GM12878 (cell line): ENCODE measurements around the gene RACGAP1. TPM values are rescaled to one million over a fixed set of nuclear protein-coding genes. Genes with fewer than 3 reads are reported as not detected.

Source experiments
- ATAC-seq: fragments of 200-7000 bp; cut with Tn5 transposase; 3 replicates; pipeline ENCODE4 v1.9.1; 2020; ENCODE audit warnings: mild to moderate bottlenecking, moderate library complexity
- BruUV-seq: library from RNA; stranded (reverse); fragments of 400-500 nt; replicated peaks from 2 replicates; lab custom pipeline; 2021; lab: Mats Ljungman, UMichigan
- CTCF ChIA-PET: fragments of 300-600 bp; sonication (Branson Sonifier 250); formaldehyde crosslinking; extraction: SDS; loops from one replicate; lab custom pipeline; 2021; ENCODE audit warnings: inconsistent platforms; lab: Yijun Ruan, JAX
- POLR2A ChIA-PET: fragments of 350-600 bp; formaldehyde crosslinking; extraction: SDS; loops from one replicate; lab custom pipeline; 2021; ENCODE audit warnings: inconsistent platforms; lab: Charles Lee
- RAD21 ChIA-PET: fragments of 300-600 bp; sonication (Branson Sonifier 250); formaldehyde crosslinking; loops from one replicate; lab custom pipeline; 2023; ENCODE audit warnings: antibody characterized with exemption; ENCODE audit not compliant: unreplicated experiment; lab: Charles Lee
- SMC1A ChIA-PET: fragments of 300-600 bp; sonication (Branson Sonifier 250); formaldehyde crosslinking; loops from one replicate; lab custom pipeline; 2023; ENCODE audit not compliant: unreplicated experiment, uncharacterized antibody; lab: Charles Lee
- DNase-seq: peaks from one replicate; pipeline ENCODE4 v3.0.0-alpha.2; 2011; ENCODE audit warnings: low read depth, low spot score
- FAIRE-seq: peaks from 3 replicates; lab custom pipeline; 2011; peaks lifted over from hg19 to GRCh38; lab: Jason Lieb, UNC
- H2AFZ ChIP-seq: 2 replicates; pipeline ENCODE4 v1.6.0; 2011; ENCODE audit warnings: low read depth, low read length, control low read depth; ENCODE audit not compliant: control insufficient read depth
- H3K27ac ChIP-seq: 2 replicates; pipeline ENCODE4 v1.5.1; 2011; ENCODE audit warnings: control low read depth; ENCODE audit not compliant: control insufficient read depth, insufficient read depth
- H3K27me3 ChIP-seq, 2 experiments: replicated peaks in 1 of 2; 2 replicates each; pipeline versions ENCODE4 v1.6.0 to v1.6.1; 2011; ENCODE audit warnings: low read length in 1 of 2; ENCODE audit not compliant: control insufficient read depth in 2 of 2, insufficient read depth in 2 of 2
- H3K36me3 ChIP-seq, 2 experiments: 2 replicates each; pipeline ENCODE4 v1.5.1; 2011; ENCODE audit warnings: low read length in 1 of 2; ENCODE audit not compliant: control insufficient read depth in 2 of 2, insufficient read depth in 2 of 2
- H3K4me1 ChIP-seq: 2 replicates; pipeline ENCODE4 v1.6.1; 2011; ENCODE audit warnings: mild to moderate bottlenecking, low read length, moderate library complexity, mixed read lengths; ENCODE audit not compliant: control insufficient read depth, insufficient read depth
- H3K4me2 ChIP-seq: 2 replicates; pipeline ENCODE4 v1.6.0; 2011; ENCODE audit warnings: control low read depth; ENCODE audit not compliant: control insufficient read depth, insufficient read depth
- H3K4me3 ChIP-seq: fragments of 200-600 bp; sonication (generic); 2 replicates; pipeline ENCODE4 v1.5.1; 2016
- H3K79me2 ChIP-seq: 2 replicates; pipeline ENCODE4 v1.6.0; 2011; ENCODE audit warnings: low read length; ENCODE audit not compliant: control insufficient read depth, insufficient read depth
- H3K9ac ChIP-seq: 2 replicates; pipeline ENCODE4 v1.8.0; 2011; ENCODE audit warnings: low read length, control low read depth, mixed read lengths; ENCODE audit not compliant: control insufficient read depth, insufficient read depth
- H3K9me3 ChIP-seq: replicated peaks from 3 replicates; pipeline ENCODE4 v1.5.1; 2011; ENCODE audit warnings: mild to moderate bottlenecking, low read length; ENCODE audit not compliant: control insufficient read depth, insufficient read depth
- H4K20me1 ChIP-seq: 2 replicates; pipeline ENCODE4 v1.6.0; 2011; ENCODE audit not compliant: control insufficient read depth, insufficient read depth
- BHLHE40 ChIP-seq, 2 experiments: fragments of 450-650 bp in 1 of 2; IDR thresholded peaks; 2 replicates each; pipeline ENCODE4 v1.6.1; 2011 to 2017; ENCODE audit warnings: low read depth in 2 of 2, borderline replicate concordance in 1 of 2, improper control_type of control experiment in 1 of 2, low read length in 1 of 2, mild to moderate bottlenecking in 1 of 2
- CHD4 ChIP-seq: fragments of 200-600 bp; sonication (generic); IDR thresholded peaks from 2 replicates; pipeline ENCODE4 v1.6.1; 2016; ENCODE audit warnings: mild to moderate bottlenecking
- GATAD2B ChIP-seq: fragments of 450-650 bp; conservative IDR thresholded peaks from 2 replicates; pipeline ENCODE4 v1.6.1; 2017; ENCODE audit warnings: low read depth, mild to moderate bottlenecking, moderate library complexity
- IKZF1 ChIP-seq: fragments of 450-650 bp; conservative IDR thresholded peaks from 2 replicates; pipeline ENCODE4 v1.6.1; 2017; ENCODE audit warnings: antibody characterized with exemption, mild to moderate bottlenecking
- NBN ChIP-seq: fragments of 450-650 bp; IDR thresholded peaks from 2 replicates; pipeline ENCODE4 v1.6.1; 2016
- POLR2A ChIP-seq: IDR thresholded peaks from 2 replicates; pipeline ENCODE4 v1.6.1; 2011; ENCODE audit warnings: low read depth, mild to moderate bottlenecking, low read length
- RB1 ChIP-seq: fragments of 450-650 bp; formaldehyde crosslinking; IDR thresholded peaks from 2 replicates; pipeline ENCODE4 v1.6.1; 2017; ENCODE audit warnings: mild to moderate bottlenecking, borderline replicate concordance
- RELB ChIP-seq: fragments of 450-650 bp; IDR thresholded peaks from 2 replicates; pipeline ENCODE4 v1.6.1; 2017; ENCODE audit warnings: low read depth, mild to moderate bottlenecking, moderate library complexity
- REST ChIP-seq: IDR thresholded peaks from 2 replicates; pipeline ENCODE4 v1.6.1; 2012; ENCODE audit warnings: mild to moderate bottlenecking, low read depth, low read length
- SUPT20H ChIP-seq: IDR thresholded peaks from 2 replicates; pipeline ENCODE4 v1.6.1; 2011; ENCODE audit warnings: low read depth, mild to moderate bottlenecking, low read length, moderate library complexity, borderline replicate concordance; ENCODE audit not compliant: control insufficient read depth
- TARDBP ChIP-seq: IDR thresholded peaks from 2 replicates; pipeline ENCODE4 v1.6.1; 2016; ENCODE audit warnings: borderline replicate concordance
- TCF3 ChIP-seq: IDR thresholded peaks from 2 replicates; pipeline ENCODE4 v1.6.1; 2012; ENCODE audit warnings: low read depth, mild to moderate bottlenecking, low read length, borderline replicate concordance; ENCODE audit not compliant: insufficient read depth
- USF2 ChIP-seq: IDR thresholded peaks from 2 replicates; pipeline ENCODE4 v1.6.1; 2011; ENCODE audit warnings: low read depth, low read length, improper control_type of control experiment, borderline replicate concordance
- ZNF384 ChIP-seq: IDR thresholded peaks from 2 replicates; pipeline ENCODE4 v1.6.1; 2012; ENCODE audit warnings: low read depth, mild to moderate bottlenecking, low read length, improper control_type of control experiment, borderline replicate concordance
- WGBS: methylation state at CpG from one replicate; pipeline ENCODE4 v1.1.6; 2016; ENCODE audit warnings: low lambda C conversion rate; ENCODE audit not compliant: insufficient replicate concordance, insufficient coverage; ENCODE audit errors: missing lambda C conversion rate; 5-methylcytosine and 5-hydroxymethylcytosine counted together
- in situ Hi-C: fragments of 300-500 bp; cut with MboI; formaldehyde crosslinking; loops from 9 replicates; pipeline ENCODE4 v1.14.3; 2018; ENCODE audit warnings: mixed read lengths
- intact Hi-C: fragments of 100-400 bp; cut with micrococcal nuclease; formaldehyde crosslinking; loops from one replicate; pipeline ENCODE4 v1.14.2; 2022; ENCODE audit not compliant: unreplicated experiment
- polyA plus RNA-seq, 11 experiments: library from polyadenylated mRNA; depleted of rRNA in 4 of 11; unstranded in 6 of 11; stranded (reverse) in 5 of 11; fragments of >200 nt; fragmentation: Nextera tagmentation in 4 of 11; fragmentation: Illumina TruSeq in 1 of 11; extraction: Ambion mirVana in 4 of 11; extraction: Trizol in 1 of 11; gene quantifications; 1 replicate in 1 of 11; 2 replicates in 10 of 11; pipeline versions ENCODE4 v1.2.1 to v1.2.3, GENCODE V29; 2011 to 2016; ENCODE audit warnings: inconsistent platforms in 2 of 11, missing spikeins in 2 of 11, low read depth in 1 of 11
- total RNA-seq, 4 experiments: library from RNA; depleted of rRNA in 3 of 4; stranded (reverse); fragments of >200 nt in 3 of 4; fragmentation: Illumina TruSeq in 1 of 4; extraction: Trizol in 1 of 4; gene quantifications; 2 replicates each; pipeline versions ENCODE4 v1.2.1 to v1.2.3, GENCODE V29; 2013 to 2021

The RACGAP1 gene
- total and polyA plus RNA-seq, 10 of the 15 experiments (the other 5 are each of a cell fraction or from before 2014, with no cell fraction given): 32.4 to 87.9 (median 76.2) TPM

GRCh38 chr12:49946086-49946485 lies 79.2 kb downstream of the RACGAP1 start:
- no peak overlapping the region for H2AFZ ChIP-seq
- WGBS: 82% methylated on average over 9 of the region's 9 CpGs
- intact Hi-C loops: no loop called here

More at GRCh38 chr12:49946086-49946485, 79.2 kb downstream of the RACGAP1 start:
- Histone ChIP-seq H3K4me1 (no peaks in the 10 kb centered on the region), H3K4me2 (no peak overlapping the region), H3K27ac (no peak overlapping the region), H3K9me3 (no peaks in the 10 kb centered on the region), H3K9ac (no peak overlapping the region), H3K4me3 (no peak overlapping the region), H3K79me2 (no peaks in the 10 kb centered on the region), H3K36me3 (no peaks in the 10 kb centered on the region), H3K27me3 (no peaks in the 10 kb centered on the region; a peak in 1 of 4 replicates), H4K20me1 (no peaks in the 10 kb centered on the region)
- POLR2A ChIA-PET: interaction anchor here (0.7 kb wide), 1 partner anchor 164 kb away, joined by 3 read pairs; no protein-coding TSS in a partner anchor
- TF ChIP-seq RELB: no peak
- TF ChIP-seq TCF3: no peak
- TF ChIP-seq CHD4: no peak
- no peak for TF ChIP-seq BHLHE40 (IDR thresholded peaks at IDR 0.05; ENCODE audit: borderline replicate concordance in 1 of 2, low read depth in 2 of 2, low read length in 1 of 2)
- no peak for TF ChIP-seq RB1
- TF ChIP-seq NBN: no peak
- no peak for TF ChIP-seq TARDBP
- no peak for TF ChIP-seq IKZF1
- TF ChIP-seq ZNF384: no peak
- TF ChIP-seq GATAD2B: no peak
- no peak for TF ChIP-seq USF2
- TF ChIP-seq POLR2A: no peak
- TF ChIP-seq SUPT20H: no peak
- TF ChIP-seq REST: no peak
- CTCF ChIA-PET: interaction anchor here (0.7 to 2.8 kb wide), 50 partner anchors 7 to 749 kb away, joined by 3 to 35 read pairs (median 4); partner anchors contain the start of genes BCDIN3D, RACGAP1, SMARCD1 and TMBIM6
- SMC1A ChIA-PET: interaction anchor here (0.8 to 2.0 kb wide), 8 partner anchors 13 to 135 kb away, joined by 3 to 8 read pairs (median 4); no protein-coding TSS in a partner anchor
- no peak for ATAC-seq
- in situ Hi-C loops: no loop called here
- FAIRE-seq: peak; percentile 31
- no peak for DNase-seq
- RAD21 ChIA-PET: interaction anchor here (1.6 kb wide), 1 partner anchor 79 kb away, joined by 4 read pairs; no protein-coding TSS in a partner anchor
- no TSS peak for BruUV-seq
